HG03196 (cell line): ENCODE results near the gene CDH13.

ENCODE experiments used
- ATAC-seq: cut with Tn5 transposase; IDR thresholded peaks from one replicate; pipeline ENCODE4 v1.9.1; 2021; ENCODE audit not compliant: unreplicated experiment

Gene CDH13

DNA sequence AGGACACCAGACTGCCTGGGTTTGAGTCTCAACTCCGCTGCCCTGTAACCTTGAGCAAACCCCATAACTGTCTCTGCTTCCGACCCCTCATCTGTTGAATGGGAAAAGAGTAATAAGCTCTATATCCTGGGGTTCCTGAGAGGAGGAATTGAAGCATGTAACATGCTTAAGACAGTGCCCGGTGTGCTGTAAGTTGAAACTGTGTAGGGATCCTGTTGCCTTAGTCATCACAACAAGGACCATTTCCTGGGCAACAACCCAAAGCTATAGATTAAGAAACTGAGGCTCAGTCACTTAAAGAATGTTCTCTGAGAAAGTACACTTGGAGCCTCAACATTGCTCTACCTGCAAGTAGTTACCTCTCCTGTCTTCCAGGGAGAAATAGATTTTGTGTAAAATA is 23.0 kb downstream of the CDH13 start:
- ATAC-seq: no peak

DNA sequence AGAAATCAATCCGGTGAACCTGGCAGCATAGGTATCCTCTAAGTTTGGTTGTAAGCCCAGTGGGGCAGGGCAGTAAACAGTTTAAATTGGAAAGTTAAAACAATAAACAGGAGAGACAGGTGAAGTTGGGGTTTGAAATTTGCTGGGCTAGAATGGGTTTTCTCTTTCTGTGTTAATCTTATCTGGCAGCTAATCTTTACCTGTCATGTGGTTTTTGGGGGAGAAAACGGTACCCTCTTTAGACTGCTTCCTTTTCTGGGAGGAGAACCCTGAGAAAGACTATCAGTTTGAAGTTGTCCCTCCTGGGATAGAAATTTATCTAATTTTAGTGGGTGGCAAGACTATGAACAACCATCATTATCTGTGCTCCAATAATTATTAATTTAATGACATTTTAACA is 24.0 kb downstream of the CDH13 start:
- no peak for ATAC-seq

DNA sequence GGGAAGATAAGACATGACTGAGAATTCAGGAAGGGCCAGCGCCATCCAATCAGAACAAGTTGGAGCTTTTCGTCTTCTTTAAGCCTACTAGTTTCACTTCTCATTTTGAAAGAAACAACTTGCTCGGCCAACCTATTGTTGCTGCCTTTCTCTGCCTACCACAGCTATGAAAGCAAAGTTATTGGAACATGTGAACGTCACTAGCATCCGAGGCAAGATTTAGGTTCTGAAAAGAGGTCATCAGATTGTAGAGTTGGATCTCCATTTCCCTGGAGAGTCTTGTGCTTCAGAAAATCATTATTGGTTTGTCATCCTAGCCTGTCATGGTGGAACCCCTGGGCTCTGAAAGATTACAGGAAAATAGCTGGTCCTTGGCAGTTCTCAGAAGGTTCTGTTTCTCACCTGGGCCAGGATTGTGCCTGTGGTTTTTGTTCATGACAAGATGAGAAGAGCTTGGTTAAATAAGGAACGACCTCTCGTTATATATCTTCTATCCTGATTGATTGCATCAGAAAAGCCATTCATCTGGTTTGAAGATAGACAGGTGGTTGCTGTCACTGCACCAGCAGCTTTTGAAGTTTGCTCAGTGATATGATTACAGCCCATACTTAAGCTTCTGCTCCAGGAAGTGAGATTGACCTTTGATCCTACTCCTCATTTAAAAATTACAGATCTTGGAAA is 25.3 kb downstream of the CDH13 start:
- peak; percentile 39 for ATAC-seq

DNA sequence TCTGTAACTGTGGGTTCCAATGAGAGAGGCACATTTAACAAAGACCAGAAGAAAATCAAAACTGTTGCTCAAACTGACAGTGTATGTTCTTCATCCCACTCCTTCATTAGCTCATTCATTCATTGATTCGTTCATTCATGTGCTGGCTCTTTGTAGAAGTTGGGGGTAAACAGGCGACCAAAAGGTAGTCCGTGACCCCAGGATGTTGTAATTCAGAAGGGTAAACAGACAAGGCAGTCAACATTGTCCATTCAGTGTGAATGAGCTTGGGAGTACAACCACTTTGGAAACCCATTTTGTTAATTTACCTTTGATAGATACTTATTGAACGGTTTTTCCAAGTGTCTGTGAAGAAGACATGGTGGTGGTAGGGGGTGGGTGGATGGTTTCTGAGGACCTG is 26.1 kb downstream of the CDH13 start:
- ATAC-seq: no peak

DNA sequence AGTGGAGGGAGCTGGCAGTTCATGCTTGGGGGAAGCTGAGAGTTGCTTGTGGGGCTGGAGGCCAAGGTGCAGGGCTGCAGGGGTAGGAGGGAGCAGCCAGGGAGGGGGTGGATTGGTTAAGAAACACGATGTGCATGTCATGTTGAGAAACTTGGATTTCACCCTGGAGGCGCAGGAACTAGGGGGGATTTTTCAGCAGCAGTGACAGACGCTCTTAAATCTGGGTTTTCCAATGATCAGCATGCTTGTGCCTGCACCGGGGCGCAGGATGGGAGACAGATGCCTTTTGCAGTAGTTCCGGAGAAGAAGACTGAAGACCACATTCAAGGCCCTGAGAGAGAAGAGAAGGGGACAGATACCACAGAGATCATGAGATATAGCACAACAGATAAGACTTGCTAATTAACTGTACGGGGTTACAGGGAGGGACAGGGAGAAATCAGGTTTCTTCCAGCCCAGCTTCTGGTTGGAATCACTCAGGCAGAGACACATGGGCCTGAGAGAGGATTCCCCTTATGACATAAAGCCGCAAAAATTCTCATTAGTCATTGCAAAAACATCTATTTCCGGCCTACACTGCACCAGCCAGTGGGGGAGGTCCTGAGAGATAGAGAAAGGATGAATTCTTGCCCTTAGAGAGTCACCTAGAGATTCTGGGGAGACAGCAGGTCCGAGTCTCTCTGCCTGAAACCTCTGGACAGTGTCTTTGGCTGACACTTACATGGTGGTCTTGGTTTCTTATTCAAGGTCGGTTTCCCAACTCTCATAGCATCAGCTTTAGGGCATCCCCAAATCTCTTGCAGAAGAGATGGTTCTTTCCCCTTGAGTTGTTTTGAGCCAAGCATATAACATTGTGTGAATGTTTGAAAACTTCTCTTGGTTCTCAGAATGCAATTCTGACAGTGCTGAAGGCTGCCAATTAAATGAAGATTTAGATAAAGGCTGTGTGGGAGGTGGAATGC is 27.1 kb downstream of the CDH13 start:
- peak; percentile 83 for ATAC-seq

DNA sequence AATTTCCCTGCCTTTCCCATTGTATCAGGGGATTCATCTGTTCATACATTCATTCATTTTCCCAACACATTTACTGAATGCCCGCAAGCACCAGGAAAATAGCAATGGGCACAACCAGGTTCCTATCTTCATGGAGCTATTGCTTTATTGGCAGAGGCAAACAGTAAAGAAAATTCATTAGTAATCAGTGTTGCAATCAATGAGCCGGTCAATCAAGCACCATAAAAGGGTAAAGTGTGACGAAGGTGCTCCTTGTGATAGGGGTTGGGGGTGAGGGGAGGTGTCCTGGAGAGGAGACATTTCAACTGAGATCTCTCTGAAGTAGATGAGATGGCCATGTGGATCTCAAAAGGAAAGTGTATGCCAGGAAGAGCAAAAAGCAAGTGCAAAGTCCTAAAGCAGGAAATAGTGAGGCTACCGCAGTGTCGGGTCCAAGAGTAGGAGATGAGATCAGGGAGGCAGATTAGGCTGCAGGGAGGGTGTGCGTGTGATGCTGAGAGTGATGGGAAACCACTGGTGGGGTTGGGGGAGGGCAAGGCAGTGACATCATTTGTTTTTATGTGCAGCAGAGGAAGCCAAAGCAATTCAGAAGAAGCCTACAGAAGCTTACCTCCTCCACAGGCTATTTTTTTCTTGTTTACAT is 28.4 kb downstream of the CDH13 start:
- peak; percentile 35 for ATAC-seq

DNA sequence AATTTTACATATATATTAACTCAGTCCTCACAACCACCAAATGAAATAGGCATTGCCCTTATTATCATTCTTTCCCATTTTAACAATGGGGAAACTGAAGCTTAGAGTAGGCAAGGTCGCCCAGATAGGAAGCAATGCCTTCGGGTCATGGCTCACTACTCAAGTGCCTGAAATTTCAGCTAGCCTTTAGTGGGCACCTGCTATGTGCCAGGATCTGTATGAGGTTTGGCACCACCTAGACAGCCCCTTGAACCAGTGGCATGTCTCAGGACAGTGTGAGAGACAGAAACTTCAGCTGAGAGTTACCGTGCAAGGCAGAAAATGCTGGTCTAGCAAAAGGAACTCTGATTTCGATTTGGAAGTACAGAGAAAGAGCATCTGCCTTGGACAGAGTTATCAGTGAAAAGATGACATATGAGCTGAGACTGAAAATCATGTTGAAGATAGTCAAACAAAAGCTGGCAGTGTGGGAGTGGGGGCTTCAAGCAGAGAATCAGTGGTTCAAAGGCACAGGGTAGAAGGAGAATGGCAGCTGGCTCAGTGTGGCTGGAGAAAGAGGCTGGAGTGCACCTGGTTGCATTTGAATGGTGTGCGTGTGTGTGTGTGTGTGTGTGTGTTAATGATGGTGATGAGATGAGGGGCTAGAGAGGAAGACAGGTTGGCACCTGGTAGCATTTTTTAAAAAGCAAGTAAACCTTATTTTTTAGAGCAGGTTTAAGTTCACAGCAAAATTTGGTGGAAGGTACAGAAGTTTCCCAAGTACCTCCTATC is 29.1 kb downstream of the CDH13 start:
- no peak for ATAC-seq

DNA sequence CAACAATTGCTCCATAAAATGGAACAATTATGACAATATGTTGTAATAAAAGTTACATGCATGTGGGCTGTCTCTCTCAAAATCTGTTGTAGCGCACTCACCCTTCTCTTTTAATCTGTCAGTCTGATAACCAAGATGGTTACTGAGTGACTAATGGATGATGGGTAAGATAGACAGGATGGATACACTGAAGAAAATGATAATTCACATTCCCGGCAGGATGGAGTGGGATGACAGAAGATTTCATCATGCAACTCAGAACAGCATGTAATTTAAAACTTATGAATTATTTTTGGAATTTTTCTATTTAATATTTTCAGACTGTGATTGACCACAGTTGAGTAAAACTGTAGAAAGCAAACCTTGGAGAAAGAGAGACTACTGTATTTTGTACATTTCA is 30.5 kb downstream of the CDH13 start:
- ATAC-seq: no peak

DNA sequence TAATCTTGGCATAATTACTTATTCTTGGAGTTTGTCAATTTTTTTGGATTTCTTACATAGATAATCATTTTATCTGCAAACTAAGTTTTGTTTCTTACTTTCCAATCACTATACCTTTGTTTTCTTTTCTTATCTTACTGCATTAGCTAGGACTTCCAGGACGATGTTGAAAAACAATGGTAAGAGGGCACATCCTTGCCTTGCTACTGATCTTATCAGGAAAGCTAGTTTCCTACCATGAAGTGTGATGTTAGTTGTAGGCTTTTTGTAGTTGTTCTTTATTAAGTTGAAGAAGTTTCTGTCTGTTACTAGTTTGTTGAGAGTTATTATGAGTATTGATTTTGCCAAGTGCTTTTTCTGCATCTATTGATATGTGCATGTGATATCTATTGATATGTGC is 31.0 kb downstream of the CDH13 start:
- ATAC-seq: no peak

DNA sequence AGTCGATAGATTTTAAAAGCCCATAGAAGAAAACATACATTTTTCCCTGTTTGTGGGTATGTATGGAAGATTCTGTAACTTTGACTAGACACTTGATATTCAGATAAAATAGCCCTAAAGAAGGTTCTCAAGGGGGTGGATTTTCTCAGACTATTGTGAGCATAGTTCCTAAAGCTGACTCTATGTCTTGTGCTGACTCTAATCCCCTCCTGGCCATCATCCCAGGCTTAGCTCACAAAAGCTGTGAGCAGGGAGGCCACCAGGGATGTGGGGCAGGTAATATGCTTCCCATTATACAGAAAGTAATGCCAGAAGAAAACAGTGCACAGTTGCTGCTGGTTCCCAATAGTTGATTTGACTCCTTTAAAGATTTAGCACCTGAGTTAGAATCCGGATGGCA is 32.0 kb downstream of the CDH13 start:
- no peak for ATAC-seq

DNA sequence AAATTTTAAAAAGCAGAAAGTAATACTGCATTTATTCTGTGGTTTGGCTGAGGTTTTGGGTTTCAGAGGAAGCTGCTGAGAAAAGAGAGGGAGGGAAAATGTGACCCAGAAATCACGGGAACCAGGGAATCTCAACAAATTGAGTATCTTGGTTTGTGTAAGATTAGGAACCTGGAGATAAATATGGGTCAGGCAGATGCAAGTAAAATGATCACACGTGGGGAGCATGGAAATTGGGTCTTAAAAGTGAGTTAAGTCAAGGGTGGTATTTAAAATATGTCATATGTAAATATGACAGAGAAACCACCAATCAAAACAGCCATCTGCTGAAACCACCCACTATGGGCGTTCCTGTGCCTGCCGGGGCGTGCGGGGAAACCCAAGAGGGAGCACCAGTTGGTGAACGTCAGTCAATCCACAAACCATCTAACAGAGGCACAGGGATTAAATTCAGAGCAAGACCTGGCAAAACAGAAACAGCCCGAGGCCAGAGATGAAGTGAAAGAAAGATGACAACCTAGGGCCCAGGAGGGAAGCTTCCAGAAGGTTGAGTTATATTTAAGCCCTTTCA is 33.4 kb downstream of the CDH13 start:
- no peak for ATAC-seq

DNA sequence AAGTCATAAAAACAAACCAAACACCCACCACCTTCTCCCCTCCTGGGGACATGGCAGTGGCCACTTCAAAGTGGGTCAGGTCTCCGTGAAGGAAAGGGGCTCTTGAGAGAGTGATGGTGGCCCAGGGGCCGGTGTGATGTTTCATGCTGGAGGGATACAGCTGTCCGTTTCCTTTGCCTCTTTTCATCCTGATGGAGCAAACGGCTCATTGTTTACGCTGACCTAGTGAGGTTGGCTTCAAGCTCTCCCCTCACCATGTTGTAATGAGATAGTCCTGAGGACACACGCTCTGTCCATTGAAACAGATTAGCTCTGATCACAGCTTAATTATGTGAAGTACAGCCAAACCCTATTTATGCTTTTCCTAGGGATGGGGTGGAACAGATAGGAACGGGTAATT is 34.2 kb downstream of the CDH13 start:
- ATAC-seq: no peak

DNA sequence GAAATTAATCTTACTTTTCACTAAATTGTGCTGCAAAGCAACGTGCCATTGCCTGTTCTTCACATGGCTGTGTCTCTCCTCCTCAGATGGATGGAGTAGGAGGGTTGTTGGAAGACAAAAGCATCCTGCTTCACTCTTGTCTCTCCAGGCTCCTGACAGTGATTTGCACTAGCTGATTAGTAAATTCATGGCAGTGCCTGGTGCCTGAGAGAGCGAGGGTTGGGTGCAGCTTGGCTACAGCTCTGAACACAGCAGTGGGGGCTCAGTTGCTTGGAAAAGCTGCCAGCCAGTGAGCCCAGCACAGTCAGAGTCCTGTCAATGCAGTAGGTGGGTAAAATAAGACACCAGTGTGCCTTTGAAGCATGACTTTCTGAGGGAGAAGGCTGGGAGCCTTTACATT is 37.4 kb downstream of the CDH13 start:
- ATAC-seq: no peak

DNA sequence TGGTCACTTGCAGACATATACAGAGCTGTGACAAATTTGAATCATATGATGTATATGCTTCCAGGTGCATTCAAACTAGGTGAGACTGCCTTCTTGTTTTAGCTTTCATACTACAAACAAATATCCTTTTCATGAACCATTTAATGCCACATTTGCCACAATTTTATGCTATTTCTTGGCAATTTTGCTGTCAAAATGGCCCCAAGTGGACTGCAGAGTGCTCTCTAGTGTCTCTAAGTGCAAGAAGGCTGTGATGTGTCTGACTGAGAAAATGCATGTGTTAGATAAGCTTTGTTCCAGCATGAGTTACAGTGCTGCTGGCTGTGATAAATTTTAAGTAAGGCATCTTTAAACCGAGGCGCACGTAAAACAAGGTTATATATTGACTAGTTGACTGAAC is 38.3 kb downstream of the CDH13 start:
- no peak for ATAC-seq

DNA sequence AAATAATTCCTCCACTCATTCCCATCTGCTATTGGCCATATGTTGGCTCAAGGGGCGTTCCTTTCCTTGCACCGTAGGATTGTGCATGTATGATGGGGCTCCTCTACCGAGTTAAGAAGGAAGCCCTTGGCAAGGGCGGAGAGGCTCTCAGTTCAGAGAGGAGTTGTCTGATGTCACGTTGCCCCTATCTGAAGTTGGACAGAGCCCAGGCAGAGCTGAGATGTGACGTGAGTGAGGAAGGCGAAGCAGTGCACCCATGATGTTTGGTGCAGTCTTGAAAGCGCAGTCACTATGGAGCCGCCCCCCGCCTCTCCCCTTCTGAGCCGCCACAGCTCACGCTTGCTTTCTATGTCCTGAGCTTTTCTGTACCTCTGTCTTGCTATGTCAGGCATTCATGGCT is 40.7 kb downstream of the CDH13 start:
- no peak for ATAC-seq

DNA sequence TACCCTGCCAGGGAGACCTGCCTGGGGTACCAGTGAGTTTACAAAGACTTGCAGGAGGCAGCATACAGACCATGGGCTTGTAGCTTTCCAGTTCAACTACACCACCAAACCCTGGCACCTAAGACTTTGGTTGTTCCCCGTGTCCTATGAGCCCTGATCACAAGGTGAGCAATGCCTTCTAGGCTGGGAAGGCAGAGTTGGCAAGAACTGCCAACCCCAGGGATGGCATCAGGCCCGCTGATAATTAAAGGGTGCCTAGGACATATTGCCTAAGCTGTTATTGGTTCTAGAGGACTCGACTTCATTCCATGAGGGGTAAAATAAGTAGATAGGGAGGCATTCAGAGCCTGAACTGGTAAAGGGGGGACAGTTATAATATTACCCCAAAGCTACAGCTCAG is 41.3 kb downstream of the CDH13 start:
- no peak for ATAC-seq

DNA sequence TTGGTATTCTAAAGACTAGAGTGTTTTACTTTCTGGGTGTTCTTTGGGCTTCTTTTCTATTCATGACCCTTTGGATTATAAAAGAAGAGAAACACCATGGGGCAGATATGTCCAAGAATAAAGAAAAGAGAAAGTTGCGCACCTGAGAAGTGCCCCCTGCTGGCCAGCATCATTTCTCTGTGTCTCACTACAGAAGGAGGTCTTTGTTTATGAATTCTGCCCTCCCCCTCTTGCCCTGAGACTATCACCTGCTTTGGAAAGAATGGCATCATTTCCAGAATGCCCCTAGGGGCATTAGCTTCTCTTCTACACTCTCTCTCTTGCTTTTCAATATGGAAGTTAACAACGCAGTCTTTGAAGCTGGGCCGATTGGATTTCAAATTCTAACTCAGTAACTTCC is 45.0 kb downstream of the CDH13 start:
- no peak for ATAC-seq

DNA sequence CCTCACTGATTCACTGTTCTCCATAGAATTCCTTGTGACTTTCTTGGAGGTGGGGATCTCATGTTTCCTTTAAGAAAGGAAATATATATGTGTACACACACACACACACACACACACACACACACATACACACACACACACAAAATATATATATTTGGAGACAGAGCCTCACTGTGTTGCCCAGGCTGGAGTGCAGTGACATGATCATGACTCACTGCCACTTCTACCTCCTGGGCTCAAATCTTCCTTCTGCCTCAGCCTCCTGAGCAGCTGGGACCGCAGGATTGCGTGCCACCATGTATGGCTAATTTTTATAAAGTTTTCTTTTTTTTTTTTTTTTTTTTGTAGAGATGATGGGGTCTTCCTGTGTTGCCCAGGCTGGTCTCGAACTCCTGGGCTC is 45.9 kb downstream of the CDH13 start:
- no peak for ATAC-seq

DNA sequence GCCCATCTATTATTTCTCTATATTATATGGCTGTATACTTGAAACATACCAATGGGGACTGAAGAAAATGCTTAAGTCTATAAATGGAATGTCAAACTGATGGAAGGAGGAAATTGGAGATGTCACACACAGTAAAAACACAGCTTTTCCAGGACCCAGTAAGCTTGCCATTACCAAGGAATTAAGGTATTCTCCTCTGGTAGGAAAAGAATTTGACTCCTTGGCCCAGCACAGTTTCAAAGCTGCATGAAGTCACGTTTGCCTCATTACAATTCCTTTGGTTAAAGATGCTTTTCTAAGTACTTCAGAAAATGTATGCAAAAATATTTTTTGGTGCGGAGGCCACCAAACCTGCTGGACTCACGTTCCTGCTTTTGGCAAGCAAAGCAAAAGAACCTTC is 48.5 kb downstream of the CDH13 start:
- no peak for ATAC-seq

DNA sequence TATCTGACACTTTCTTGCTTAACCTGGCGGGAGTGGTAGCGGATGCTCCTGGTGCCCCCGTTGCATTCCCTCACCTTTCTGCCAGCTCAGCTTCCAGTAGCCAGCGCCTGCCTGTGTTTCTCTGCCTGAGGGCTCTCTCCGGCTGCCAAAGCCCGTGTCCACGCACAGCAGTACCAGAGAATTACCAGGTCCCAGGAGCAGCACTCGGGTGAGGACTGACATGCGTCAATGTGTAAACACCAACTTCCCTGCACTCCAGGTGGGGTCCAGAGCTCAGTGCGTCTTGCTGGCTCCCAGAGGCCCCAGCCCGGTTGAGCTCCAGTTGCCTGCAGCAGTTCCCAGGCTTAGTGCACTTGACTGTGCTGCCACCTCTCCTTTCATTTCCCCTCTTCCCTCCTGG is 54.8 kb downstream of the CDH13 start:
- ATAC-seq: no peak

DNA sequence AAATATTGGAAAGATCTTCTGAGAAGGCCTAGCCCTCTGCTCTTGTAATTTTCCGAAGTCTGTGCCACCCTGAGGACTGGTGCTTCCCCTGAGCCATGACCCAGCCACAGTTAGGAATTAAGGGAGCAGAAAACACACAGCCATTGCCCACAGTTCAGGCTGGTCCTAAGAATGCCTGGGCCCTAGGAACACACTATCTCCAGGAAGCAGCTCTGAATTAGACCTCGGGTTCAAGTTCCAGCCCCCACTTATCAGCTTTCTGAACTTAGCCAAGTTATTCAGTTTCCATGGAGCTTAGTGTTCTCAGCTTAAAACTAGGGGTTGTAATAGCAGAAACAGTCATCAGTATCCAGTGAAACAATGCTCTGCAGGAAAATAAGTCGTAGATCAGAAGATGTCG is 56.0 kb downstream of the CDH13 start:
- ATAC-seq: no peak
